Measurements from ENCODE around the gene C2orf49.

The C2orf49 gene

DNA sequence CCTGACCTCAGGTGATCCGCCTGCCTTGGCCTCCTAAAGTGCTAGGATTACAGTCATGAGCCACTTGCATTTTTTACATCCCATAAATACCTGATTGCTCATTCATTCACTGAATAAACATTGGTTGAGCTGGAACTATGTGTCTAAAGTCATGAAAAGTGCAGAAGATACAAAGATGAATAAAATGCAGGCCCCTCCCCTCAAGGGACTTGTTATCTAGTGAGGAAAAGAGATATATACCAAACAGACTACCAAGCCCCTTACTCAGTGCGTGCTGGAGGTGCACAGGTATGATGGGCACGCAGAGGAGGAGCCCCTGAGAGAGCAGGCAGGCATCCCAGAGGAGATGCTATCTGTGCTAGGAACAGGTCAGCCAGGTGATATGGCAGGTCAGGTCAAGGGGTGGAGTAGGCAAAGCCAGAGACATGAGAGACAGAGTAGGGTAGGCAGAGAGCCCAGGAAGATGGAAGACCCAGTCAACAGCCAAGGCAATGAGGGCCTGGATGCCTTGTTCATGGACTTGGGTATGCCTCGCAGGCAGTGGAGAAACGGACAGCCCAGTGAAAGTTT, 53.8 kb downstream of the C2orf49 start:
- H2BK5ac ChIP-seq (ENCODE audit: low read depth, low read length, poor library complexity) = no peak overlapping the region
- H3K4ac ChIP-seq (ENCODE audit: low read depth, low read length) = no peak overlapping the region
- peaks cover 6 to 17% of the 10 kb centered on the region in 2 experiments for H3K4me1 ChIP-seq (ENCODE audit: control insufficient read depth in 1 of 2, insufficient read depth in 2 of 2, low read length in 2 of 2)
- H4K8ac ChIP-seq (ENCODE audit: low read depth, low read length) = no peak overlapping the region
- no peak overlapping the region for H3K18ac ChIP-seq (ENCODE audit: low read length)
- H3K23ac ChIP-seq (ENCODE audit: low read length) = no peak overlapping the region
- peak; percentile 95 to 97 for DNase-seq
- H3K79me2 ChIP-seq (ENCODE audit: control insufficient read depth, insufficient read depth, low read length, poor library complexity) = peaks cover 13% of the 10 kb centered on the region
- no peak overlapping the region for H3K9ac ChIP-seq (ENCODE audit: low read length)
- H2AK5ac ChIP-seq (ENCODE audit: low read length) = no peak overlapping the region
- no peak overlapping the region for H3K27ac ChIP-seq (ENCODE audit: low read depth, low read length)
- H3K36me3 ChIP-seq (ENCODE audit: control insufficient read depth in 1 of 2, insufficient read depth in 2 of 2, low read length in 2 of 2) = peaks cover 10 to 22% of the 10 kb centered on the region in 2 experiments
- H3K4me2 ChIP-seq (ENCODE audit: low read length) = no peak overlapping the region
- H2BK12ac ChIP-seq (ENCODE audit: low read length) = no peak overlapping the region
- H3K9me3 ChIP-seq (ENCODE audit: insufficient read depth, low read depth, low read length) = no peaks in the 10 kb centered on the region
- WGBS (ENCODE audit: extremely low coverage, insufficient coverage, insufficient read length) = no CpG with 5 or more reads among the region's 5 CpGs
- H4K91ac ChIP-seq (ENCODE audit: low read depth, low read length) = no peak overlapping the region
- H3K4me3 ChIP-seq (ENCODE audit: low read depth, low read length) = no peak overlapping the region
- no peaks in the 10 kb centered on the region for H3K79me1 ChIP-seq (ENCODE audit: low read length)
- no peak overlapping the region for H2AFZ ChIP-seq (ENCODE audit: insufficient read depth, low read length, poor library complexity)
- H3K27me3 ChIP-seq (ENCODE audit: insufficient read depth, low read length) = no peaks in the 10 kb centered on the region
- no peak overlapping the region for H3K14ac ChIP-seq (ENCODE audit: low read length)
- no peak overlapping the region for H4K12ac ChIP-seq (ENCODE audit: low read depth, low read length)
- H2BK120ac ChIP-seq (ENCODE audit: insufficient read depth, low read length, poor library complexity) = no peak overlapping the region

DNA sequence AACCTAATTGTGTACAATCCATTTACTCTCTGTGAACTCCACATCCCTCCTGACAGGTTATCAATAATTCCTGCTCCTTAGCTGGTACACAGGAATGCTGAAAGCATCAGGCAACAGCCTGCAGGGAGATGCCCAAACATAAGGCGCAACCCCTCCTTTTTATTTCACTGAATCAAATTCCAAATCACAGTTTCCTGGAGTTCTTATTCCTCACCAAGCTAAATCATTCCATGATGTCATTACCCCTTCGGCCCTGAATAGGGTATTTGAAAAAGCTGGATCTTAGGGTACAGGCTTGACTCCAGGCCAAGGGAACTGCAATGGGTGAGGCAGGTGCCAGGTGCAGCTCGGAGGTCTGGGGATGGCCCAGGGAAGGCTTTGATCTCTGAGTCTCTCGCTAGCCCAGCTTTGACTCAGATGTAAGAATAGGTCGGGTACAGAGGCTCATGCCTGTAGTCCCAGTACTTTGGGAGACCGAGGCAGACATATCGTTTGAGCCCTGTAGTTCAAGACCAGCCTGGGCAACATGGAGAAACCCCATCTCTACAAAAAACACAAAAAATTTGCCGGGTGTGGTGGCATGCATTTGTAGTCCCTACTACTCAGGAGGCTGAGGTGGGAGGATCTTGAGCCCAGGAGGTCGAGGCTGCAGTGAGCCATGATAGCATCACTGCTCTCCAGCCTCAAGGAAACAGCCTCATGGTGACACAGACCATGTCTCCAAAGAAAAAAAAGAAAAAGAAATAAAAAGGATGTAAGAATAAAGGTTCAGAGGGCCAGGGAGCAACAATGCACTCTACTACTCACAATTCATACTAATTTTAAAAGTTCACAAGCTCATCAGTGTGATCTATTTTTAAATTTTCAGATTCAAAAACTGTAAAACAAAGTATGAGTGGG, 54.7 kb downstream of the C2orf49 start:
- Histone ChIP-seq H3K36me3 (ENCODE audit: control insufficient read depth in 1 of 2, insufficient read depth in 2 of 2, low read length in 2 of 2) (peaks cover 8 to 18% of the 10 kb centered on the region in 2 experiments), H3K18ac (ENCODE audit: low read length) (no peak overlapping the region), H3K4ac (ENCODE audit: low read depth, low read length) (peak overlapping the region; percentile 22), H4K12ac (ENCODE audit: low read depth, low read length) (no peak overlapping the region), H3K4me2 (ENCODE audit: low read length) (no peak overlapping the region), H2AFZ (ENCODE audit: insufficient read depth, low read length, poor library complexity) (no peak overlapping the region), H3K4me3 (ENCODE audit: low read depth, low read length) (no peak overlapping the region), H3K4me1 (ENCODE audit: control insufficient read depth in 1 of 2, insufficient read depth in 2 of 2, low read length in 2 of 2) (peaks cover 8 to 22% of the 10 kb centered on the region in 2 experiments), H3K27ac (ENCODE audit: low read depth, low read length) (no peak overlapping the region), H2BK120ac (ENCODE audit: insufficient read depth, low read length, poor library complexity) (no peak overlapping the region), H2BK5ac (ENCODE audit: low read depth, low read length, poor library complexity) (no peak overlapping the region), H3K9ac (ENCODE audit: low read length) (no peak overlapping the region), H3K27me3 (ENCODE audit: insufficient read depth, low read length) (no peaks in the 10 kb centered on the region), H4K8ac (ENCODE audit: low read depth, low read length) (no peak overlapping the region), H2AK5ac (ENCODE audit: low read length) (no peak overlapping the region), H3K9me3 (ENCODE audit: insufficient read depth, low read depth, low read length) (no peaks in the 10 kb centered on the region), H3K79me1 (ENCODE audit: low read length) (no peaks in the 10 kb centered on the region), H3K79me2 (ENCODE audit: control insufficient read depth, insufficient read depth, low read length, poor library complexity) (peaks cover 15% of the 10 kb centered on the region), H3K14ac (ENCODE audit: low read length) (no peak overlapping the region), H3K23ac (ENCODE audit: low read length) (no peak overlapping the region), H4K91ac (ENCODE audit: low read depth, low read length) (no peak overlapping the region), H2BK12ac (ENCODE audit: low read length) (no peak overlapping the region)
- peak in 1 of 2 donors; percentile 21 for DNase-seq
- no CpG with 5 or more reads among the region's 9 CpGs for WGBS (ENCODE audit: extremely low coverage, insufficient coverage, insufficient read length)

DNA sequence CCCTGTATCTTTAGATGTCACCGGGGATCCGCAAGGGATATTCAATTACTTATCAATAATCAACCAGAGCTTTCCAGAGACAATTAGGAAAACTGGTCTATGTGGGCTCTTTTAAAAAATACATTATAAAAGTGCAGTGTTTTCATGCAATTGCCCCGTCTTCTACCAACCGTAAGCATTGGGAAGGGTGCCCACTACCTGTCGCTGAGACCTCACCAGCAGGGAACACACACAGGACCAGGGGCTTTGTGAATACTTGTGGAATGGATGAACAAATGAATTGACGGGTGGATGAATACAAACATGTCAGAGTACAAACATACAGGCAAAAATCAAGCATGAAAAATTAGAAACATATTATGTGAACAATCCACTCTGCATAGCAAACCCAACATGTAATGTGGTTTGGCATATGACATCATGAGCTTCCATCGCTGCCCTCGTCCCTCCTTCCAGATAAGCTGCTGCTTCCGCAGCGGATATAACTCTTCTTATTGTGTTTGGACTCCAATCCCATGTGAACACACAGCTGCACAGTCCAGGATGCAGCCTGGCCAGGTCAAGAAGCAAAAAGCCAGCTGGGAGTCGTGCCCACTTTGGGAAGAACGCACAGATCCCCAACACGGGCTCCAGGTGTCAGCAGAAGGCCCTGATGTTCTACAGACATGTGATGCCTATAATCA, 56.2 kb downstream of the C2orf49 start:
- Histone ChIP-seq H3K23ac (ENCODE audit: low read length) (no peak overlapping the region), H3K4ac (ENCODE audit: low read depth, low read length) (peak overlapping the region; percentile 85), H3K4me2 (ENCODE audit: low read length) (no peak overlapping the region), H2AK5ac (ENCODE audit: low read length) (no peak overlapping the region), H4K91ac (ENCODE audit: low read depth, low read length) (no peak overlapping the region), H2BK5ac (ENCODE audit: low read depth, low read length, poor library complexity) (no peak overlapping the region), H2BK120ac (ENCODE audit: insufficient read depth, low read length, poor library complexity) (no peak overlapping the region), H3K79me1 (ENCODE audit: low read length) (peaks cover 5% of the 10 kb centered on the region), H4K12ac (ENCODE audit: low read depth, low read length) (no peak overlapping the region), H3K14ac (ENCODE audit: low read length) (no peak overlapping the region), H4K8ac (ENCODE audit: low read depth, low read length) (no peak overlapping the region), H3K9me3 (ENCODE audit: insufficient read depth, low read depth, low read length) (no peaks in the 10 kb centered on the region), H3K9ac (ENCODE audit: low read length) (no peak overlapping the region), H3K4me1 (ENCODE audit: control insufficient read depth in 1 of 2, insufficient read depth in 2 of 2, low read length in 2 of 2) (peaks cover 8 to 25% of the 10 kb centered on the region in 2 experiments), H2AFZ (ENCODE audit: insufficient read depth, low read length, poor library complexity) (no peak overlapping the region), H2BK12ac (ENCODE audit: low read length) (no peak overlapping the region), H3K18ac (ENCODE audit: low read length) (no peak overlapping the region), H3K79me2 (ENCODE audit: control insufficient read depth, insufficient read depth, low read length, poor library complexity) (peaks cover 17% of the 10 kb centered on the region), H3K27ac (ENCODE audit: low read depth, low read length) (no peak overlapping the region), H3K36me3 (ENCODE audit: control insufficient read depth in 1 of 2, insufficient read depth in 2 of 2, low read length in 2 of 2) (peaks cover 8 to 16% of the 10 kb centered on the region in 2 experiments), H3K4me3 (ENCODE audit: low read depth, low read length) (no peak overlapping the region), H3K27me3 (ENCODE audit: insufficient read depth, low read length) (no peaks in the 10 kb centered on the region)
- DNase-seq = peak in 1 of 2 donors; percentile 51
- WGBS (ENCODE audit: extremely low coverage, insufficient coverage, insufficient read length) = no CpG with 5 or more reads among the region's 13 CpGs

DNA sequence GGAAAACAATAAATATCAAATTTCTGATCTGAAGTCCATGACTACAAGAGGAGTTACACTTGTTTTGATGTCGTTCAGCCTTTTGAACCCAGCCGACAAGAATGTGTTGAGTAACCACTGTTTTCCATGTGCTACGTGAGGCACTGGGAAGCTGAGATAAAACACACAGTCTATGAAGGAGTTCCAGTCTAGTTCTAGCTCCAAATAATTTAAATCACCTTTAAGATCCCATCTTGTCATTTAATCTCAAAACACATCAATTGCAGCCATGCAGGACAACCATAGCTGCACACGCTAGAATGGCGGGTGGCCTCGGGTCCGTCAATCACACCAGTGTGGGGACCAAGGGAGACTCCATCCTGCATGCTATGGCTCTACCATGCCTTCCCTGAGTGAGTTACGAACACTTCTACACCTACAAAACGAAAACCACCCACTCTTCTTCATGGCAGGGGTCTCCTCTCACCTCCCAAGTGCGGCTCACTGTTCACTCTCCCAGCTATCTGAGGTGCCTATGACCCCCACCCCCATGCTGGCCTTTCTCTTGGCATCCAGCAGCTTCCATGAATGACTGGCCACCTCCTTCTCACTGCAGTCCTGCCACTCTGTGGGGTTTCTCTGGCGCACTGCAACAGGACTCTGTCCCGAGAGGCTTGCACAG, 57.7 kb downstream of the C2orf49 start:
- H3K4me3 ChIP-seq (ENCODE audit: low read depth, low read length) = no peak overlapping the region
- peaks cover 10 to 26% of the 10 kb centered on the region in 2 experiments for H3K4me1 ChIP-seq (ENCODE audit: control insufficient read depth in 1 of 2, insufficient read depth in 2 of 2, low read length in 2 of 2)
- H3K9ac ChIP-seq (ENCODE audit: low read length) = no peak overlapping the region
- no peak overlapping the region for H4K91ac ChIP-seq (ENCODE audit: low read depth, low read length)
- no peak overlapping the region for H3K23ac ChIP-seq (ENCODE audit: low read length)
- DNase-seq = peak; percentile 57 to 85
- H2BK120ac ChIP-seq (ENCODE audit: insufficient read depth, low read length, poor library complexity) = no peak overlapping the region
- peak overlapping the region; percentile 53 for H3K18ac ChIP-seq (ENCODE audit: low read length)
- no peak overlapping the region for H3K4me2 ChIP-seq (ENCODE audit: low read length)
- no peaks in the 10 kb centered on the region for H3K27me3 ChIP-seq (ENCODE audit: insufficient read depth, low read length)
- H3K4ac ChIP-seq (ENCODE audit: low read depth, low read length) = peak overlapping the region; percentile 96
- H3K14ac ChIP-seq (ENCODE audit: low read length) = no peak overlapping the region
- H3K36me3 ChIP-seq (ENCODE audit: control insufficient read depth in 1 of 2, insufficient read depth in 2 of 2, low read length in 2 of 2) = peaks cover 8 to 13% of the 10 kb centered on the region in 2 experiments
- no peak overlapping the region for H2BK12ac ChIP-seq (ENCODE audit: low read length)
- no peak overlapping the region for H3K27ac ChIP-seq (ENCODE audit: low read depth, low read length)
- WGBS (ENCODE audit: extremely low coverage, insufficient coverage, insufficient read length) = no CpG with 5 or more reads among the region's 12 CpGs
- H4K12ac ChIP-seq (ENCODE audit: low read depth, low read length) = no peak overlapping the region
- H4K8ac ChIP-seq (ENCODE audit: low read depth, low read length) = no peak overlapping the region
- H2AK5ac ChIP-seq (ENCODE audit: low read length) = no peak overlapping the region
- H2AFZ ChIP-seq (ENCODE audit: insufficient read depth, low read length, poor library complexity) = no peak overlapping the region
- H3K9me3 ChIP-seq (ENCODE audit: insufficient read depth, low read depth, low read length) = no peaks in the 10 kb centered on the region
- H2BK5ac ChIP-seq (ENCODE audit: low read depth, low read length, poor library complexity) = no peak overlapping the region
- H3K79me2 ChIP-seq (ENCODE audit: control insufficient read depth, insufficient read depth, low read length, poor library complexity) = peaks cover 22% of the 10 kb centered on the region
- H3K79me1 ChIP-seq (ENCODE audit: low read length) = peaks cover 15% of the 10 kb centered on the region
